K562 (cell line): Measurements from ENCODE around the gene ZRANB3. TPM values are rescaled to one million over a fixed set of nuclear protein-coding genes. Genes with fewer than 3 reads are reported as not detected.

Experiments
- ATAC-seq: fragments of 200-7000 bp; cut with Tn5 transposase; 3 replicates; pipeline ENCODE4 v1.9.1; 2020; ENCODE audit warnings: moderate library complexity
- BruUV-seq: library from RNA; stranded (reverse); fragments of 400-500 nt; replicated peaks from 2 replicates; lab custom pipeline; 2021; lab: Mats Ljungman, UMichigan
- CTCF ChIA-PET: fragments of 300-600 bp; formaldehyde crosslinking; extraction: SDS; loops from one replicate; lab custom pipeline; 2021; ENCODE audit warnings: low intra/inter-chr PET ratio; lab: Yijun Ruan, JAX
- POLR2A ChIA-PET: fragments of 300-600, 350-650 bp; sonication (Branson Sonifier 250); formaldehyde crosslinking; extraction: SDS; loops from one replicate; lab custom pipeline; 2021; ENCODE audit warnings: antibody characterized with exemption, inconsistent platforms; lab: Yijun Ruan, JAX
- DNase-seq, 4 experiments: peaks; one replicate each; pipeline versions ENCODE4 v3.0.0 to v3.0.0-alpha.2; 2011 to 2018; ENCODE audit warnings: low spot score in 3 of 4, mixed read lengths in 3 of 4; ENCODE audit errors: extremely low read depth in 1 of 4
- FAIRE-seq: peaks from 2 replicates; lab custom pipeline; 2011; peaks lifted over from hg19 to GRCh38; lab: Jason Lieb, UNC
- H2AFZ ChIP-seq: 2 replicates; pipeline ENCODE4 v1.6.0; 2011; ENCODE audit warnings: low read depth, low read length, control low read depth, inconsistent platforms
- H3K27ac ChIP-seq: fragments of 200-600 bp; 3 replicates; pipeline ENCODE4 v1.8.0; 2011; ENCODE audit warnings: low read depth, mild to moderate bottlenecking, control low read depth, inconsistent platforms, low read length, moderate library complexity, mixed read lengths; ENCODE audit errors: extremely low read depth
- H3K27me3 ChIP-seq, 2 experiments: fragments of 300-600 bp in 1 of 2; 2 replicates in 1 of 2; 3 replicates in 1 of 2; pipeline versions ENCODE4 v1.6.0 to v1.8.0; 2011; ENCODE audit warnings: inconsistent platforms in 2 of 2, low read length in 2 of 2, mild to moderate bottlenecking in 1 of 2, mixed read lengths in 1 of 2, moderate library complexity in 1 of 2; ENCODE audit not compliant: control insufficient read depth in 2 of 2, insufficient read depth in 2 of 2
- H3K36me3 ChIP-seq: fragments of 300-600 bp; 3 replicates; pipeline ENCODE4 v1.8.0; 2011; ENCODE audit warnings: mild to moderate bottlenecking, low read length, inconsistent platforms; ENCODE audit not compliant: control insufficient read depth, insufficient read depth
- H3K4me1 ChIP-seq, 2 experiments: fragments of 200-600 bp in 1 of 2; replicated peaks in 1 of 2; 2 replicates in 1 of 2; 3 replicates in 1 of 2; pipeline versions ENCODE4 v1.5.1 to v1.8.0; 2011; ENCODE audit warnings: inconsistent platforms in 2 of 2, low read length in 2 of 2, mild to moderate bottlenecking in 1 of 2, mixed read lengths in 1 of 2, moderate library complexity in 1 of 2; ENCODE audit not compliant: control insufficient read depth in 2 of 2, insufficient read depth in 2 of 2
- H3K4me2 ChIP-seq: 2 replicates; pipeline ENCODE4 v1.6.1; 2011; ENCODE audit warnings: low read length, control low read depth, inconsistent platforms, mixed read lengths; ENCODE audit not compliant: insufficient read depth
- H3K4me3 ChIP-seq: fragments of 200-600 bp; sonication (generic), shearing (Covaris generic); 2 replicates; pipeline ENCODE4 v1.5.1; 2016; ENCODE audit warnings: control low read depth, inconsistent platforms
- H3K79me2 ChIP-seq: fragments of 200-600 bp; 3 replicates; pipeline ENCODE4 v1.8.0; 2011; ENCODE audit warnings: low read length, inconsistent platforms; ENCODE audit not compliant: control insufficient read depth, insufficient read depth
- H3K9ac ChIP-seq, 2 experiments: 2 replicates each; pipeline versions ENCODE4 v1.6.0 to v1.6.1; 2011; ENCODE audit warnings: low read depth in 2 of 2, low read length in 2 of 2, control low read depth in 1 of 2, inconsistent platforms in 1 of 2, mild to moderate bottlenecking in 1 of 2, mixed read lengths in 1 of 2; ENCODE audit not compliant: insufficient read depth in 1 of 2
- H3K9me1 ChIP-seq: one replicate; pipeline ENCODE4 v1.6.0; 2011; ENCODE audit warnings: inconsistent platforms, mild to moderate bottlenecking, low read length, moderate library complexity; ENCODE audit not compliant: control insufficient read depth, insufficient read depth
- H3K9me3 ChIP-seq: replicated peaks from 2 replicates; pipeline ENCODE4 v1.5.1; 2011; ENCODE audit warnings: low read depth, low read length, inconsistent platforms; ENCODE audit not compliant: control insufficient read depth, insufficient read depth
- H4K20me1 ChIP-seq: replicated peaks from 2 replicates; pipeline ENCODE4 v1.6.1; 2011; ENCODE audit warnings: low read length, inconsistent platforms, mixed read lengths; ENCODE audit not compliant: control insufficient read depth, insufficient read depth
- C11orf30 ChIP-seq: fragments of 450-650 bp; IDR thresholded peaks from 2 replicates; pipeline ENCODE4 v1.6.1; 2016; ENCODE audit warnings: low read depth, mild to moderate bottlenecking
- CBX5 ChIP-seq: IDR thresholded peaks from 2 replicates; pipeline ENCODE4 v1.6.1; 2014; ENCODE audit warnings: low read depth, borderline replicate concordance
- ETS2 ChIP-seq: IDR thresholded peaks from 2 replicates; pipeline ENCODE4 v1.6.1; 2016; ENCODE audit warnings: borderline replicate concordance, missing genetic modification characterization, mild to moderate bottlenecking, moderate library complexity, missing compliant biosample characterization; ENCODE audit not compliant: poor library complexity, severe bottlenecking
- IFI16 ChIP-seq: fragments of 250-450 bp; sonication (Bioruptor Pico); IDR thresholded peaks from 2 replicates; pipeline ENCODE4 v2.1.2; 2022; ENCODE audit warnings: mild to moderate bottlenecking, inconsistent platforms
- POLR2AphosphoS2 ChIP-seq: IDR thresholded peaks from 2 replicates; pipeline ENCODE4 v1.6.1; 2012; ENCODE audit warnings: low read length, improper control_type of control experiment
- PYGO2 ChIP-seq: fragments of 450-650 bp; IDR thresholded peaks from 2 replicates; pipeline ENCODE4 v1.6.1; 2016; ENCODE audit warnings: mild to moderate bottlenecking, missing genetic modification characterization, moderate library complexity, missing compliant biosample characterization
- U2AF2 ChIP-seq: fragments of 200-400 bp; formaldehyde crosslinking; optimal IDR thresholded peaks from 2 replicates; pipeline ENCODE3; 2017; ENCODE audit warnings: low read depth, mild to moderate bottlenecking, low read length
- ZBTB12 ChIP-seq: fragments of 250-450 bp; sonication (Bioruptor Pico); IDR thresholded peaks from 2 replicates; pipeline ENCODE4 v1.4.0; 2020
- ZBTB34 ChIP-seq: fragments of 250-450 bp; sonication (Bioruptor Pico); IDR thresholded peaks from 2 replicates; pipeline ENCODE4 v1.8.0; 2021; ENCODE audit warnings: mild to moderate bottlenecking, moderate library complexity
- ZNF282 ChIP-seq: sonication (generic); formaldehyde crosslinking; IDR thresholded peaks from 2 replicates; pipeline ENCODE4 v1.8.1; 2023; ENCODE audit warnings: missing genetic modification reagents
- WGBS: fragments of 100-300 bp; shearing (Covaris generic); methylation state at CpG from one replicate; pipeline ENCODE4 v1.1.6; 2016; ENCODE audit warnings: low coverage, mixed read lengths; ENCODE audit not compliant: insufficient coverage; ENCODE audit errors: missing lambda C conversion rate; 5-methylcytosine and 5-hydroxymethylcytosine counted together
- in situ Hi-C: fragments of 300-500 bp; cut with MboI; formaldehyde crosslinking; loops from 4 replicates; pipeline ENCODE4 v1.15.0; 2018; ENCODE audit warnings: inconsistent platforms, mixed read lengths
- intact Hi-C: fragments of 100-400 bp; cut with micrococcal nuclease; formaldehyde crosslinking; loops from 2 replicates; pipeline ENCODE4 v1.14.2; 2022
- polyA plus RNA-seq, 8 experiments: library from polyadenylated mRNA; depleted of rRNA in 4 of 8; stranded (reverse) in 5 of 8; unstranded in 3 of 8; fragments of >200 nt; fragmentation: Nextera tagmentation in 2 of 8; fragmentation: Illumina TruSeq in 1 of 8; extraction: Ambion mirVana in 2 of 8; extraction: Trizol in 1 of 8; gene quantifications; 2 replicates each; pipeline versions ENCODE4 v1.2.1 to v1.2.3, GENCODE V29; 2011 to 2014; ENCODE audit warnings: inconsistent platforms in 1 of 8, missing spikeins in 1 of 8
- total RNA-seq, 7 experiments: library from RNA; depleted of rRNA in 6 of 7; stranded (reverse); fragments of >200 nt in 6 of 7; fragmentation: Illumina TruSeq in 2 of 7; extraction: Trizol in 2 of 7; gene quantifications; 2 replicates each; pipeline versions ENCODE4 v1.2.1 to v1.2.3, GENCODE V29; 2011 to 2021; ENCODE audit warnings: low replicate concordance in 1 of 7

ZRANB3 gene
- total and polyA plus RNA-seq, 9 of the 15 experiments (the other 6 are each of a cell fraction or from before 2014, with no cell fraction given): 8.6 to 21.3 (median 14.7) TPM

GRCh38 chr2:135163901-135164300 lies 367.1 kb downstream of the ZRANB3 start:
- ChIA-PET CTCF (no interaction called here), POLR2A (interaction anchor here (0.7 to 1.1 kb wide), 4 partner anchors 9 to 427 kb away, joined by 3 to 5 read pairs (median 4); no protein-coding TSS in a partner anchor)
- no peak overlapping the region for H3K4me3 ChIP-seq
- no peak overlapping the region for H3K27ac ChIP-seq
- DNase-seq (no peak), ATAC-seq (no peak), FAIRE-seq (no peak)
- in situ Hi-C loops: no loop called here
- H3K79me2 ChIP-seq: no peaks in the 10 kb centered on the region
- H3K9me1 ChIP-seq: no peaks in the 10 kb centered on the region
- intact Hi-C loops: no loop called here
- no peak for TF ChIP-seq ZBTB12 (CRISPR knock-in tag)
- no peak for TF ChIP-seq ZNF282 (CRISPR knock-in tag)
- TF ChIP-seq IFI16 (CRISPR knock-in tag): no peak
- TF ChIP-seq POLR2AphosphoS2: no peak
- TF ChIP-seq C11orf30: no peak
- no peak overlapping the region for H2AFZ ChIP-seq
- H3K36me3 ChIP-seq: peaks cover 66% of the 10 kb centered on the region
- H3K4me1 ChIP-seq: no peaks in the 10 kb centered on the region
- no peaks in the 10 kb centered on the region for H3K27me3 ChIP-seq
- WGBS: 97% methylated on average over 5 of the region's 5 CpGs
- no peak overlapping the region for H3K4me2 ChIP-seq
- no TSS peak for BruUV-seq
- H3K9me3 ChIP-seq: no peaks in the 10 kb centered on the region
- no peak overlapping the region for H3K9ac ChIP-seq
- no peaks in the 10 kb centered on the region for H4K20me1 ChIP-seq

- no peak overlapping the region for H3K4me2 ChIP-seq
- H3K27me3 ChIP-seq: no peaks in the 10 kb centered on the region
- no peak overlapping the region for H3K9ac ChIP-seq
- BruUV-seq: no TSS peak
- no peaks in the 10 kb centered on the region for H3K9me1 ChIP-seq
- TF ChIP-seq ZBTB34 (CRISPR knock-in tag) (no peak), U2AF2 (no peak), PYGO2 (tag) (no peak), ETS2 (tag) (no peak), CBX5 (no peak)
- H3K4me3 ChIP-seq: no peak overlapping the region
- intact Hi-C loops: no loop called here
- FAIRE-seq (no peak), ATAC-seq (no peak), DNase-seq (no peak)
- no peaks in the 10 kb centered on the region for H4K20me1 ChIP-seq
- no peaks in the 10 kb centered on the region for H3K4me1 ChIP-seq
- H3K36me3 ChIP-seq: peaks cover 65% of the 10 kb centered on the region
- ChIA-PET POLR2A (interaction anchor here (0.9 to 1.1 kb wide), 2 partner anchors 9 to 32 kb away, joined by 3 to 4 read pairs; no protein-coding TSS in a partner anchor), CTCF (no interaction called here)
- in situ Hi-C loops: no loop called here
- H3K79me2 ChIP-seq: no peaks in the 10 kb centered on the region
- H3K9me3 ChIP-seq: no peaks in the 10 kb centered on the region
- H2AFZ ChIP-seq: no peak overlapping the region
- H3K27ac ChIP-seq: no peak overlapping the region
- WGBS: 86% methylated on average over 2 of the region's 2 CpGs
Measured at GRCh38 chr2:135163306-135163705, 367.7 kb downstream of the ZRANB3 start.
